C1 segment of cervical spinal cord (tissue), 14 donors: ENCODE results near the gene DNMT3B.
"Not testable (repeated sequence)": the region's sequence is repeated elsewhere in the genome, so short reads cannot be mapped to it uniquely, and the experiment has no call there.

Experiments
- DNase-seq, 14 donors: peaks; one replicate each; lab custom pipeline; 2025; lab: John Stamatoyannopoulos, UW

Gene DNMT3B

GRCh38 chr20:32761831-32762753 is at the start of gene DNMT3B:
Gene DNMT3B, plus strand, starts transcription at chr20:32762385. Its CDS starts 17,939 bp downstream, at chr20:32780324.
- DNase-seq: peak in 13 of 14 donors; percentile 15 to 87 (median 68)

GRCh38 chr20:32718749-32719348 is 43.3 kb upstream of the DNMT3B start:
- no peak for DNase-seq

GRCh38 chr20:32727683-32728082 is 34.5 kb upstream of the DNMT3B start:
- no peak for DNase-seq

GRCh38 chr20:32728435-32728834 is 33.8 kb upstream of the DNMT3B start:
- DNase-seq: not testable (repeated sequence)

GRCh38 chr20:32729334-32729733 is 32.9 kb upstream of the DNMT3B start:
- DNase-seq: not testable (repeated sequence)

- DNase-seq: no peak
These were observed 30.3 kb upstream of the DNMT3B start for GRCh38 chr20:32731882-32732266.

GRCh38 chr20:32737371-32738223 is 24.6 kb upstream of the DNMT3B start:
- no peak for DNase-seq

GRCh38 chr20:32741151-32741550 is 21.0 kb upstream of the DNMT3B start:
- no peak for DNase-seq

- DNase-seq: no peak
These were observed 19.6 kb upstream of the DNMT3B start for GRCh38 chr20:32742322-32743236.

GRCh38 chr20:32743237-32744112 is 18.7 kb upstream of the DNMT3B start, which contains the start of gene COMMD7:
Gene COMMD7, minus strand, starts transcription at chr20:32743467. Its CDS starts 76 bp downstream, at chr20:32743391.
- DNase-seq: peak in 7 of 14 donors; percentile 9 to 60 (median 33)

GRCh38 chr20:32749914-32750637 is 12.1 kb upstream of the DNMT3B start:
- DNase-seq: no peak

- no peak for DNase-seq
These were observed 10.9 kb upstream of the DNMT3B start for GRCh38 chr20:32751293-32751692.

GRCh38 chr20:32751702-32752457 is 10.3 kb upstream of the DNMT3B start:
- no peak for DNase-seq

- no peak for DNase-seq
These were observed 9.5 kb upstream of the DNMT3B start for GRCh38 chr20:32752458-32753250.

- DNase-seq: no peak
These were observed 8.5 kb upstream of the DNMT3B start for GRCh38 chr20:32753731-32754130.

- DNase-seq: no peak
These were observed 6.0 kb upstream of the DNMT3B start for GRCh38 chr20:32756156-32756555.

- no peak for DNase-seq
These were observed 761 bp upstream of the DNMT3B start for GRCh38 chr20:32761417-32761830.
